Activated CD4-positive, CD25-positive, alpha-beta regulatory T cell (primary cell): ENCODE data around the gene ALK.
A peak's percentile ranks its signal among the peaks of the same experiment; 100 is the strongest.

ENCODE experiments used
- DNase-seq, 4 experiments: peaks; one replicate each; lab custom pipeline; 2025; lab: John Stamatoyannopoulos, UW

The ALK gene

DNA sequence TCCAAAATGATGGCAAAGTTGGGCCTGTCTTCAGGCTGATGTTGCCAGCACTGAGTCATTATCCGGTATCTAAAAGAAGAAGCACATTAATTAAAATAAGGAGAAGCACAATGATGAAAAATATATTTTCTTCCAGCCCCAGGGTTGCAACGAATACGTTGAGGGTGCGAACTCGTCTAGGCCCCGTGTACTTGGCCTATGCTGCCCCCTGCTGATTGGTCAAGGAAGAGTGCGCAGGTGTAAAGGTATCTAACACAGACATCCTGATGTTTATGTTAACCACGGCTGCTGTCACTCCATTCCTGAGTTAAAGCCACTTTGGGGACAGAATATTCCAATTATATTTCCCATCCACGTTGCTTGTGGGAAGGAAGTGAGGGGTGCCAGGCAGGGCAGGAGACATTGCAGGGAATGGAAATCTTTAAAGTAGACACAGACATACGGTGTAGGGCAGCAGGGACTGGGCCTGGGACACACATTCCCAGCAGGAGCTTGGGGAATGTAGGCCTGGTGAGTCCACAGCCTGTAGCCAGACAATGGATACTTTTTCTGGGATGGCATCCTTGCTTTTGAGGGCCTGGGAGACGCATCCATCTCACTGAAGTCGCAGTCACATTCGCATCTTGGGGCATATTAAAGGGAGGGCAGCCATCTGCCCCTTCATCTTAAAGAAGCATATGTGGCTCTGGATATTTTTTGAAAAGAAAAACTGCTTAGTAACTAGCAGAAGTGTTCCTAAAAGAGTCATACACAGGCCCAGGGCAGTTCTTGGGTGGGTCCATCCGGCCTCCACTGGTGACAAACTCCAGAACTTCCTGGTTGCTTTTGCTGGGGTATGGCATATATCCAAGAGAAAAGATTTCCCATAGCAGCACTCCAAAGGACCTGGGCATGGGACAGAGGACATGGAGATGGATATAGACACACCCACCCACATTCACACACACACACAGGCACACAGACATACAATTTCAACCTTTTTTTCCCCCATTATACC is 724.3 kb downstream of the ALK start:
- DNase-seq, result peak; percentile 55 to 64 (median 60)

DNA sequence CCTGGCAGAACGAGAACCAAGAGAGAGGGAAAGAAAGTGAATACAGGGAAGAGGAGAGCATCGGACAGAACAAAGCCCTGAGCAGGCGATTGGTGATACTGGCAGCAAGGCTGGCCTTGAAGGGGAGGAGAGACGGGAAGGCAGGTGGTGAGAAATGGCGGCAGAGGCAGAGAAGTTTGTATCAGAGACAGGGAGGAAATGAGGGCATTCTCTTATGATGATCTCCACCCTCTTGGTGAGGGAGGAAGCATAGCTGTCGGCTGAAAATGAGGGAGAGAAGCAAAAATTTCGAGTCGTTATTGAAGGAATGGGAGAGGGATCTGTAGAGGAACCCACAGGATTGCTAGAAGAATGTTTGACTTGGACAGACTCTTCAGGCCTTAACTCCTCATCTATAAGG is 725.6 kb downstream of the ALK start:
- no peak for DNase-seq

DNA sequence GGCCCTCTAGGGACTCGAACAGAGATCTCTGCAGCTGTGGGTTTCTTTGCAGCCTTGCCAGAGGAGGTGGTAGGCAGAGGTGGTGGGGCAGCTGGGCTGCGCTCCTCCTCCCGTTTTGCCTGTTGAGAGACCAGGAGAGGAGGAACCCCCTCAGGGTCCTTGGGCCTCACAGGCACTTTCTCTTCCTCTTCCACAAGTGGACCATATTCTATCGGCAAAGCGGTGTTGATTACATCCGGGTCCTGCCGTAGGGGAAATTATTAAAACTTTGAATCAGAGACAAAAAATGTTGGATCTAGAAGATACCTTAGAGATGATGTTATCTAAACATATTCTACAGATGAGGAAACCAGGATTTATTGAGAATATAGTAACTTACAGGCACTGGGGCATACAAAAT is 727.7 kb downstream of the ALK start:
- no peak for DNase-seq

DNA sequence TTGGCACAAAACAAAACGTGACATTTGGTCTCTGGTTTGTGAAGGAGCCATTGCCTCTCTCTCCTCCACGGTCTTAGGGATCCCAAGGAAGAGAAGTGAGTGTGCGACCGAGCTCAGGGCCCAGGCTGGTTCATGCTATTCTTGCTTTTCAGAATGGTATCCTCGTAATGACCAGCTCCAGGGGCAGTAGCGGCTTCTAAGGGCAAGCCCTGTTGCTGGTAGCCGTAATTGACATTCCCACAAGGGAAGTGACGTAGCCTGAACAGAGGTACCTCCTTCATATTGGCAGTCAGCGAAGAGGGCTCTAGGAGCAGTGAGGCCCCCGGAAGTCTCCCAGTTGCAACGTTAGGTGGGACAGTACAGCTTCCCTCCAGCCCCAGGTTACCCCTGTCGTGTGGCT is 728.3 kb downstream of the ALK start:
- DNase-seq, result no peak

DNA sequence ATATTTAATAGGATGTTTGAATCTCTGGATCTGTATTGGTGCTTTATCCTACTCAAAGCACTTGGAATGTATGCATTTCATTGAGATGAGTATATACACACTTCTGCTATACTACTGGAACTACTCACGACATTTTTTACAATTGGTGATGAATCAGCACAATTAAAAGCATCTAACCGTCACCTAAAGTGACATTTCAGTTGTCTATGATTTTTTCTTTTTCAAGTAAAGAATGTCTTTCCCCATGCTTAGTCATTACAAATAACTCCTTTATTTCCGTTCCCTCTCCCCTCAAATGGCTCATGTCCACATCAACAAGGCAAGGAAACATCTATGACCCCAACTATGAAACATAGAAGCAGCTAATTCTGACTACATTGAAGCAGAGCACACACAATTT is 728.9 kb downstream of the ALK start:
- no peak for DNase-seq

DNA sequence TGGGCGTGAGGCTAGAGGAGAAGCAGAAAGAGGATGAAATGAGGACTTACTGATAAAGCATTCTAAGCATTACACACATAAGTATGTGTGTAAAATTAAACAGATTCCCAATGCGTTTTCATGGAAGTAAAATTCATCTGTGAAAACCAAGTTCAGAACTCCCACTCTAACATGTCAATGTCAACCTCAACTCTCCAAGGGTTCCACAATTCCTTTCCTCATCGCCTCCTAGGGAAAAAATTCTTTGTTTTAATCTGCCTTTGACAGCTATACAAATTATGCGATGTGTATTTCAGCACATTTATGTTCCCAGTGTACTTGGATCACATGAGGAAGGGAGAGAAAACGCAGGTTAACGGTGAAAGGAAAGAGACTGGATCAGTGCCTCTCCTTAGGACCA is 729.6 kb downstream of the ALK start:
- no peak for DNase-seq

DNA sequence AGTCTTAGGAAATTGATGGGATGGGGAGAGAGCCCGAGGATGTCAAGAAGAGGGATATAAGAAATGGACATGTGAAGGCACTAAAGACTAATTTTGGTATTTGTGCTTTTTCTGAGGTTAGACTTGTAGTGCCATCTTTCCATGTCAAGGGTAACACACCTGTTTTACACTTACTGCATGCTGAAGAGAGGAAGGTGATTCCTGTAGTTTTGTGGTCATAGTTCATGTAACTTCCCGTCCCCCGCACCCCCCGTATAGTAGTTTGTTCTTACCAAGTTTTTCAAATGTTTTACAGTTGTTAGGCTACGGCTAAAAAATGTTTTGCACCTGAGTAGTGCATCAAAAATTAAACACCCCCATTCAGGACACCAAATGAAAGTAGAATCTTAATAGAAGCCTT is 732.3 kb downstream of the ALK start:
- DNase-seq, result no peak

DNA sequence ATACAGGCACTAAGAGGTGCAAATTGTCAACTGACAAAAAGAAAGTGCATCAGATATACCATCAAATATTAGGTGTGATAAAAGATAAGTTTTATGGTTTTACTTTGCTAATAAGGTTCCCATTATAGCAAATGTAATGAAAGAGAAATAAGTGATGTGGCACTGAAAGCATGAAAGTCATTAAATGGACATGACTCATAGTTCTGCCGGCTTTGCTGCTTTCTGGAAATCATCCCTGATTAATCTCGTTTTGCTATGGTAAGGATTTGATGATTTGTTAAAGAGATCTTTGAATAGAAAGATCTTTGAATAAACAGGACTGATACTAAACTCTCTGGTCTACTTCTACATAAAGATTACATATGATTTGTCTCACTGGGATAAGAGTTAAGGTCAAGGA is 733.5 kb downstream of the ALK start:
- no peak for DNase-seq

DNA sequence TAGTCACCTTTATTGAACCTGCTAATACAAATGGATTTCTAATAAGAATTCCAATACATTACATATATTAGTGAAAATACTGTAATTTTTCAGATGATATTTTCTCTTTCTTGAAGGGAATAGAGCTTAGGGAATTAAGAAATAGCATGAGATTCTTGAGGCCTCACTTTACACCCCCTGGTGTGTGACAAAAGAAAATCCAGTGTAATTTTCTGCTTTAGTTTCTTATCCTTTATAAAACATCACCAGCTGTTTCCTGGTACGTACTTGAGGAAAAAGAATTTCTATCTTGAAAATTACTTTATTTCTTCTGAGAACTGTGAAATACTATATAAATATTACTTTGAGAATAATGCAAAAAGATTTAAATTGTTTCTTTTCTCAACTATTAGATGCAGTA is 734.6 kb downstream of the ALK start:
- DNase-seq, result no peak

DNA sequence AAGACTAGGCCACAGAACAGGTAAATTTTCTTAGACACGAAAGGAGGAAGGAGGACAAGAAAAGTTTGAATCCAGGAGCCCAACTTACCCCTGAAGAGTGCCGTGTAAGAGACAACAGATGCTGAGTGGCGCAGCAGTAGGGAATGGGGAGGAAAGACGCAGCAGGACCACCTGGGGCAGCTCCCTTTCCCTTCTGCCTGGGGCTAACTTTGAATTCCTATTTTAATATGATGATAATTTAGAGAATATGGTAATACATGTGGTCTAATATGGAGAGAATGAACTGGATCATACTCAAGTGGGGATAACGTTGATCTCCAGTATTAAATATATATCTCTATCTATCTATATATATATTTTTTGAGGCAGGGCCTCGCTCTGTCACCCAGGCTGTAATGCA is 736.9 kb downstream of the ALK start:
- no peak for DNase-seq

DNA sequence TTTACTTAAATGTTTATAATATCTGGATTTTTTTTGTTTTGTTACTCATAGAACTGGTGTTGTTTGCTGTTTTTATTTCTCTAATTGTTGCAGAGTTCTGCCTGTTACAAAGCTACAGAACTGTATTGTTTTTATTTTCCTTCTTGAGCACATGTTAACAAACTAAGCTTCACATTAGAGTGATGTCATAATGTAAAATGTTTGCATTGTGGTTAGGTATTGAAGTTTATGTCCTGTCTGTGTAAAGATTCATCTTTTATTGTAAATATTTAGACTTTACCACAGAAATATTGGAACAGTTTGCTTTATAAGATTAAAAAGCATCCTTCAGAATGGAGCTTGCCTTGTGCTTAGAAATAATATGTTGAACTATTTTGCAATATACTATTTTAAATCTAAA is 738.5 kb downstream of the ALK start:
- no peak for DNase-seq

DNA sequence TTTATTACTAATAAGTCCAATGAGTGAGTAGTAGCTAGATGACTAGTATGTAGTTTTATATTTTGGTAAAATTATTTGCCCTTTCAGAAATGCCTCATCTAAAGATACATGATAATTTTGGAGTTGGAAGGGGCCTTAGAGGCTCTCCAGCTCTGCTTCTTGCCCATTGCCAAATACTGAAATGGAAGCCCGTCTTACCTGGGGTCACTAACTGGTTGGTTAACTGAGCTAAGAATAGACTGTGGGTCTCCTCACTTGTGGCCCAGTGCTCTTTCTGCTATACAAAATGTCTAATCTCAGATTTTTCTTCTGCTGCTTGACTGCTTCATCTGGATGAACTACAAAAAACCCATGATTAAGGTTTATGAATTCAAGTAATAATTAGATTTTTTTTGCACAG is 739.1 kb downstream of the ALK start:
- DNase-seq, result no peak

DNA sequence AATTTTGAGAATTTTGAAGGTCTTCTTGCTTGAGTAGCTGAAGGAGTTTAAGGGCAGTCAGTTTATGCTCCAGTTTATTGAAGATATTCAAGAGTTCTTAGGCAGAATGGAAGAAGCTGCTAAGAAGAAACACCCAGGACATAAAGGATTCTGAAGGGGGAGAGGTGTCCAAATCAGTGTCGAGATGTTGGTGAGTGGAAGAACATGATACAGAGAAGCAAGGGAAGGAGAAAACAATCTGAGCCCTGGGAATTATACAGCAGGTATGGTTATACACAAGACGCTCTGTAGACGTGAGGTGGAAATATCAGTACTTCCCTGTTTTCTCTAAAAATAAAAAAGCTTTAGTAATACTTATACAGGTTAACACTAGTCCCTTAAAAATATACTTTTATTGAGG is 746.0 kb downstream of the ALK start:
- DNase-seq, result no peak

DNA sequence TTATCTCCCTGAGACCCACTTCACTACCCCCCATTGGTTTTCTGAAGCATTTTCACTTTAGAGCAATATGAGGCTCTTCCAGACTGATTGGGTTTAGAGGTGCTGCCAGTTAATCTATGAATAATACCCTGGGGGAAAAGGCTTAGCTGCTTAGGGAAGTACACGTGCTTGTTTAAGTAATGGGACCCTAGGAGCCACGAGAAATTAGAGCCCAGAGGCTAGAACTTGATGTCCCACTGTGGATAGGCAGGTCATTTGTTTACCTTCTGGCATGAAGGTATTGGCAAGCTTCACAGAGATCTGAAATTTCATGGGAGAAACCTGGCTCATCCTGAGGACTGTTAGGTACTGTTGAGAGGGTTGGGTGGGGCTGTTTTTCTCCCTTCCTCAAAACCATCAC is 746.4 kb downstream of the ALK start:
- no peak for DNase-seq

DNA sequence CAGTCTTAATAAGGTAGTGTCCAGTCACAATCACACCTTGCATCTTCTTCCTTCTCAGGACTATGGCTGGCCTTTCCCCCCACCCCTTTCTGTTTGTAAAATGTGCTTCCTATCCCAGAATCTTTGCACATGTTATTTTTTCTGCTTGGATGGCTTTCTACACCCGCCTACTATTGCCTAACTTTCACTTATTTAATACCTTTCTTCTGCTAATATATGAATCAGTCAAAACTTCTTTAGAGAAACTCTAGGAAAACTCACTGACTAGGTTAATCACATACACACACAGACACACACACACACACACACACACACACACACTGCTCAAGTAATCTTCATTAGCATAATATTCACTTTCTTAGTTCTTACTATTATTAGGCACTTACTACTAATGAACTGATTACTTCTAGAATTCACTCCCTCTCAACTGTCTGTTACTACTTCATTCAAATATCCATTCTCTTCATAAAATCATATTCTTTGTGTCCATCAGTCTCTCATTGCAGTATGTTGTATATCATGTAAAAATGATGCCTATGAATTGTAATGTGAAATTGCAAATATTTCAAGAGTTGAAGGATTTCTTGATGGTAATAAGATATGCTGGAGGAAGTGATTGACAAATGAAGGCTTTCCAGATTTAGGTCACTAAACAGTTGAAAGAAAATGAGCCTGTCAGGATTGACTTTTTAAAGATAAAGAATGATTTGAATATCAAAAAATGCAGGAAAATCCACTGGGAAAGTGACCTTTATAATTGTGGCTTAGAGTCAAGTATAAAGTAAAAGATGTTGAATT is 754.9 kb downstream of the ALK start:
- DNase-seq, result no peak

DNA sequence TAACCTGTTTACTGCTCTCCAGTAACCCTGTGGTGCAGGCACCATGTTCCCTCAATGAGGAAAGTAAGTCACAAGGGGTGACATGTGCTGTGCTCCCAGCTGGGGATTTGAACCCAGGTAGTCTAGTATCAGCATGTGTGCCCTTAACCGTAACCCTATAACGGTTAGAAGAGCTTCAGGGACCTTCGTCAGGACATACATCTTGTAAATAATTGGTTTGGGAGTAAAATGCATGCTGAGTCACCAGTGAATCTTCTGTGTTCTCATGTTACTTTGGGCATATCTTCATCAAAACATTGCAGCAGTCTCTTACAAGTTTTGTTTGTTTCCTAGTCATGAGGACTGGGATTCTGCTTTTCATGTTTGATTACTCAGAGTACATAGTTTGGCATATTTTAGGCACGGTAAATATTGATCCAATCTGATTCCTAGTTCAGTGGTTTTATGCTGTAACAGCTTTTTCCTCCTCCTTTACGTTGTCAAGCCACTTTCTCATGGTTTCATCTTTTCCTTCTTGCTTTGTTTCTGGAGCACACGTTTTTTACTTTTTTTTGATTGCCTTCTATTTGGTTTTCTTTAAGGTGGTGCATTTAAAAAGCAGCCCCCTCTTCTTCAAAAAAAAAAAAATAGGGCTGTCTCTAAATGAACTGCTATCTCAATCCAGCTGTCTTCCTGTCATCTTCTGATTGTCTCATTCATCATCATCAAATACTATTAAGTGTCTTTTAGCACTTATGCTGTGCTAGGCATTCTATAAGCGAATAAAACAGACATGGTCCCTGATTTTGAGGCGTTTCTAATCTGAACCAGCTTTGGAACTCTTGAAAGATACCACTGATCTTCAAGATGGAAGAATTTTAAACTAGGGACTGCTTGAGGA is 755.8 kb downstream of the ALK start:
- DNase-seq, result no peak

DNA sequence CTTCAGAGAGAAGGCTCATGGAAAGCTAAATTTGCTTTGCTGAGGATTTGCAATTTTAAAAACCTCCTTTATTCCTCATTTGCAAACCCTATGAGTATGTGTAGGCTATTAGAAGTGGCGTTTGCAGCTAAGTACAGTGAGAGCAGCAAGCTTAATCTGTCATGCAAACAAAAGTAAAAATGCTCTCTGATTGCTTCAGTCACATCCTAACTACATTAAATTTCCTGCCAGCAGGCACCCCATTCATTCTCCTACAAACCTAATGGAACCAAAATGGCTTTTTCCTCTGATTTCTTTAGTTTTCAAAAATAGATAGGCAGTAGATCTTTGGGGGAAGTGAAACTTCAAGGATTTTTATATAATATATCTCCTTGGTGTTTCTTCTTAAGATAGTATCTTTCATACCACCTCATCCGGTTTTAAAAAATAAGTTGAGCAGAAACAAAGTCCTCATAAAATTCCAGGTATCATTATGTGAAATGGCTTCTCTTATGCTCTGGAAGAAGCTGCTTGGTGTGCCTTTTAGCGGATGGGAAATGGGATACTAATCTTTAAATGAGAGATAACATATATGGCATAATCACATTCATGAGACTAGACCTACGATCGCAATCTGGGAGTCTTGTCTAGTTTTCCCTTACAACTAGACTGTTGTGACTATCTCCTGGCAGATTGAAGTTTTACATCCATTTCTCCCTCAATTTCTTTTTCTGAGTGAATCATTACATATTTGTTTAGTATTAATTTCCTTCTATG is 757.1 kb downstream of the ALK start:
- no peak for DNase-seq

DNA sequence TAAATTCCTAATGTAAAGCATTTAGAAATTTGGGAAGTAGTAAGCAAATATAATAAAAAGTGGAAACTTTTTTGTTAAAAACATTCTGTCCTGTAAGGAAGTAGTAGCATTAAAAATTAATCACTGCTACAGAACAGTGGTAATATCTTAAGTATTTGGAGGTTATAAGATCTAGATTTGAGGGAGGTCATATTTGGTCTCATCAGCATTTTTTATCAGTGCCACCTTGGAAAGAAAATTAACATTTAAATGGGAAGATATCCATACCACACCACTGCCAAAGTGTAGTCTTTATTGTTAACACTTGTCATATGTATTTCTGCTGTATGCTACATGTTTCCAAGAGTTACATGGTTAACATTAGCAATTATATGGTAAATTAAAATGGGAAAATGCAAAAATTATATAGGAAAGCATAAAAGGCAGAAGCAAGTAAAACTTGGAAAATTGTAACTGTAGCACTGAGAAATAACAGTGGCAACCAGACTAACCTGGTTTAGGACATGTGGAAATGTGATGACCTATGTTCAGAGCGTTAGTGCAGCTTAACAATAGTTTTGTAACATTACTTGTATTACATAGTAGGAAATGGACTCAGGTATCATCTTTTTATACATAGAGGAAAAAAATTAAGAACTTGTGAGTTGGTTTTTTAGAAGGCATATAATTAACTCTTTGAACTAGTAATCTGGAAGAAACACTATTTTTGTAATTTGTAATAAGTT is 759.0 kb downstream of the ALK start:
- DNase-seq, result no peak

DNA sequence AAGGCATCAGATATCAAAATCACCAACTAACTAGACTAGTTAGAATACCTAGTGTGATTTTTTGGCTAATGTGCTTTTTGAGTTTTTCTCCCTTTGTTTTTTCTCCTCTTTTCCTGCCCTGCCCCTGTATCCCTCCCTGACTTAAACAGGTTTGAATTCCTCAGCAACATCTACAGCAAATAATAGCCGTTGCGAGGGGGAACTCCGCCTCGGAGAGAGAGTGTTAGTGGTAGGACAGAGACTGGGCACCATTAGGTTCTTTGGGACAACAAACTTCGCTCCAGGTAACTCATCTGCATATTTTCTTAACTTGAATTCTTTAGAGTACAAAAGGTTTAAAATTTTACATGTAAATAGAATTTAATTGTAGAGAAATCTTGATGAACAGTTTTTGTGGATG is 761.2 kb downstream of the ALK start:
- no peak for DNase-seq

DNA sequence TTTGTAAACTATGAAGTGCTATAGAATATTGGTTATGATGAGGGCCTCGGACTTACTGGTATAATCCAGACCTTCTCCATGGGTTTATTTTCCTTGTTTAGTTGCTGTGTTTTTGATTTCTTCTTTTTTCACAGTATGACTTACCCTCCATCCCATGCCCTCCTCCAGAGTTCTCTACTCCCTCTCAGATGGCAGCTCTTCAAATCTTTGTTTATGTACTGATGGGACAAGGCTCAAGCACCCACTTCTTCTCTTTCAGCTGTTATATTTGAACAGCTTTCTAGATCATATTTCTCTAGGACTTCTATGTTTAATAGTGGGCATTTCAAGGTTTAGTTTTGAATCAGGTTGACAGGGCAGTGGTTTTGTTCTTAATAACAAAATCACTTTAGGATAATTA is 762.3 kb downstream of the ALK start:
- DNase-seq, result no peak

DNA sequence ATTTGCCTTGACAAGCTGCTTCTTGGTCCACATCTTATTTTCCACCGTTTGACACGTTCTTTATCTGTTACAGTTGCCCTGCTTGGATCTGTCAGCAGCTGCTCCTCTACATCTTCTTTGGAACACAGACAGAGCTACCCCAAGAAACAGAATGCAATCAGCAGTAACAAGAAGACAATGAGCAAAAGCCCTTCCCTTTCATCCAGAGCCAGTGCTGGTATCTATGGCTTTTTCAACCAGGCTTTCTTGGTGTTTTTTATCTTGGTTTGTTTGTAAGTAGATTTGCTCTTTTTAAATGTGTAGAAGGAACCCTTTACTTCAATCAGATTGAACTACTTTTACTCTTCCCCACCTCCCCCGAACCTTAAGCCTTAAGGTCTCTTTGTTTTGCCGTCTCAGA is 764.3 kb downstream of the ALK start:
- DNase-seq, result no peak
